ENCODE results near the gene DPYSL5. TPM values are rescaled to one million over a fixed set of nuclear protein-coding genes. Genes with fewer than 3 reads are reported as not detected.
A peak's percentile ranks its signal among the peaks of the same experiment; 100 is the strongest.

DPYSL5 gene
- total and polyA plus RNA-seq, 2 donors (not counting 1 experiment from before 2014, with no cell fraction given) = not detected

DNA sequence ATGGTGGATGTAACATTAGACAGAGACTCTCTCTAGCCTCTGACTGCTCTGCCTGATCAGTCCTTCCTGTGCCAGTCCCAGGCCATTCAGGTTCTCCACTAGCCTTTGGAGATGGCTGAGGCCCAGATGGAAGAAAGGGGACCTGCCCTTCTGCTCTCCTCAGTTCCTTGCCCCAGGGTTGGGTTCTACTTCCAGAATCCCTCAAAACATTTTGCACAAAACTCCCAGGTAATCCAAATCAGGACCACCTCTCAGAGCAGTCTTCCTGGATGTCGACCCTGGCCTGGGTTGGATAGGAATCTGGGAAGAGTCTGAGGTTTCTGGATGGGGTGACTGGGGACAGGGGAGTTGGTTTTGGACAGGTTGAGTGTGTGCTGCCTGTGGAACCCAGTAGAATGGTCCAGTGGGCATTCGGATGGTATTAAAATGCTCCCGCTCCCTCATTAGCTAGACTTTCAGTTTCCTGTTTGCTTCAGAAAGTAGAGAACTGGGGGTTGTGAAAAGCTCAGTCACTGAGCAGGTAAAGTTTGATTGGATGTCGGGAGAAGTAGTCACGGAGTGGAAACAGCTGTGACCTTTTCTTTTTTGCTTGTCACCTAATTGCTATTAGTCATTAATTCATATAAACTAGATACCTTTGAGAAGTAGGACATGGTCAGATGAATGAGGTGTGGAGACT, 37.9 kb downstream of the DPYSL5 start:
- ChIA-PET CTCF (no interaction called here), POLR2A (no interaction called here)
- Histone ChIP-seq H3K36me3 (replicated peaks in 1 of 2; ENCODE audit: control extremely low read depth in 1 of 2, control insufficient read depth in 1 of 2, extremely low read depth in 1 of 2, insufficient read depth in 2 of 2, low read length in 1 of 2) (no peaks in the 10 kb centered on the region), H3K4me1 (ENCODE audit: control insufficient read depth in 2 of 2, insufficient read depth in 2 of 2, low read length in 2 of 2) (peaks cover 11 to 14% of the 10 kb centered on the region in 2 donors), H3K4me3 (ENCODE audit: control extremely low read depth in 1 of 5, extremely low read depth in 1 of 5, insufficient read depth in 1 of 5, low read depth in 2 of 5, low read length in 4 of 5) (no peak overlapping the region), H2AFZ (ENCODE audit: insufficient read depth, low read depth, low read length, poor library complexity, severe bottlenecking) (no peak overlapping the region), H4K20me1 (ENCODE audit: control insufficient read depth, insufficient read depth, low read length, poor library complexity, severe bottlenecking) (no peaks in the 10 kb centered on the region), H3K4me2 (replicated peaks; ENCODE audit: low read depth, low read length, poor library complexity, severe bottlenecking) (no peak overlapping the region), H3K79me2 (ENCODE audit: control insufficient read depth, insufficient read depth, low read length) (no peaks in the 10 kb centered on the region), H3K27me3 (replicated peaks in 1 of 4; ENCODE audit: control extremely low read depth in 1 of 4, control insufficient read depth in 3 of 4, insufficient read depth in 4 of 4, low read length in 3 of 4) (no peaks in the 10 kb centered on the region), H3K9ac (ENCODE audit: low read length) (no peak overlapping the region), H3K27ac (ENCODE audit: low read length in 2 of 2) (no peak overlapping the region), H3K9me3 (ENCODE audit: control extremely low read depth in 1 of 3, control insufficient read depth in 2 of 3, insufficient read depth in 1 of 3, low read length in 2 of 3) (no peaks in the 10 kb centered on the region)
- H3K4me1 Mint-ChIP-seq = peaks cover 11% of the 10 kb centered on the region
- peaks cover 14% of the 10 kb centered on the region for H3K27me3 Mint-ChIP-seq
- H3K9me3 Mint-ChIP-seq (ENCODE audit: insufficient read depth) = no peaks in the 10 kb centered on the region
- intact Hi-C loops (cut with micrococcal nuclease) = no loop called here
- ATAC-seq (ENCODE audit: low read depth) = no peak
- TF ChIP-seq, protein P1, sequence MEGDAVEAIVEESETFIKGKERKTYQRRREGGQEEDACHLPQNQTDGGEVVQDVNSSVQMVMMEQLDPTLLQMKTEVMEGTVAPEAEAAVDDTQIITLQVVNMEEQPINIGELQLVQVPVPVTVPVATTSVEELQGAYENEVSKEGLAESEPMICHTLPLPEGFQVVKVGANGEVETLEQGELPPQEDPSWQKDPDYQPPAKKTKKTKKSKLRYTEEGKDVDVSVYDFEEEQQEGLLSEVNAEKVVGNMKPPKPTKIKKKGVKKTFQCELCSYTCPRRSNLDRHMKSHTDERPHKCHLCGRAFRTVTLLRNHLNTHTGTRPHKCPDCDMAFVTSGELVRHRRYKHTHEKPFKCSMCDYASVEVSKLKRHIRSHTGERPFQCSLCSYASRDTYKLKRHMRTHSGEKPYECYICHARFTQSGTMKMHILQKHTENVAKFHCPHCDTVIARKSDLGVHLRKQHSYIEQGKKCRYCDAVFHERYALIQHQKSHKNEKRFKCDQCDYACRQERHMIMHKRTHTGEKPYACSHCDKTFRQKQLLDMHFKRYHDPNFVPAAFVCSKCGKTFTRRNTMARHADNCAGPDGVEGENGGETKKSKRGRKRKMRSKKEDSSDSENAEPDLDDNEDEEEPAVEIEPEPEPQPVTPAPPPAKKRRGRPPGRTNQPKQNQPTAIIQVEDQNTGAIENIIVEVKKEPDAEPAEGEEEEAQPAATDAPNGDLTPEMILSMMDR (IDR thresholded peaks at IDR 0.05) = no peak
- TF ChIP-seq EZH2 (IDR thresholded peaks at IDR 0.05; ENCODE audit: borderline replicate concordance, insufficient read depth, low read depth, low read length, poor library complexity, severe bottlenecking) = no peak
- WGBS (ENCODE audit: insufficient coverage) = 100% methylated on average over 3 of the region's 5 CpGs
- no peak for DNase-seq
- H3K27ac Mint-ChIP-seq = no peak overlapping the region
- H3K4me3 Mint-ChIP-seq = no peak overlapping the region

- Histone ChIP-seq H3K4me1 (ENCODE audit: control insufficient read depth in 2 of 2, insufficient read depth in 2 of 2, low read length in 2 of 2) (peaks cover 11 to 14% of the 10 kb centered on the region in 2 donors), H3K4me3 (ENCODE audit: control extremely low read depth in 1 of 5, extremely low read depth in 1 of 5, insufficient read depth in 1 of 5, low read depth in 2 of 5, low read length in 4 of 5) (no peak overlapping the region), H4K20me1 (ENCODE audit: control insufficient read depth, insufficient read depth, low read length, poor library complexity, severe bottlenecking) (no peaks in the 10 kb centered on the region), H3K27me3 (replicated peaks in 1 of 4; ENCODE audit: control extremely low read depth in 1 of 4, control insufficient read depth in 3 of 4, insufficient read depth in 4 of 4, low read length in 3 of 4) (no peaks in the 10 kb centered on the region), H3K9me3 (ENCODE audit: control extremely low read depth in 1 of 3, control insufficient read depth in 2 of 3, insufficient read depth in 1 of 3, low read length in 2 of 3) (no peaks in the 10 kb centered on the region), H3K36me3 (replicated peaks in 1 of 2; ENCODE audit: control extremely low read depth in 1 of 2, control insufficient read depth in 1 of 2, extremely low read depth in 1 of 2, insufficient read depth in 2 of 2, low read length in 1 of 2) (no peaks in the 10 kb centered on the region), H3K4me2 (replicated peaks; ENCODE audit: low read depth, low read length, poor library complexity, severe bottlenecking) (peak overlapping the region; percentile 42), H2AFZ (ENCODE audit: insufficient read depth, low read depth, low read length, poor library complexity, severe bottlenecking) (peak overlapping the region; percentile 22), H3K79me2 (ENCODE audit: control insufficient read depth, insufficient read depth, low read length) (no peaks in the 10 kb centered on the region), H3K27ac (ENCODE audit: low read length in 2 of 2) (no peak overlapping the region), H3K9ac (ENCODE audit: low read length) (no peak overlapping the region)
- peaks cover 8% of the 10 kb centered on the region for H3K27me3 Mint-ChIP-seq
- ChIA-PET POLR2A (no interaction called here), CTCF (no interaction called here)
- TF ChIP-seq EZH2 (IDR thresholded peaks at IDR 0.05; ENCODE audit: borderline replicate concordance, insufficient read depth, low read depth, low read length, poor library complexity, severe bottlenecking) = no peak
- TF ChIP-seq, protein P1 (IDR thresholded peaks at IDR 0.05) = no peak
- 85% methylated on average over 1 of the region's 2 CpGs for WGBS (ENCODE audit: insufficient coverage)
- ATAC-seq (ENCODE audit: low read depth) = no peak
- intact Hi-C loops (cut with micrococcal nuclease) = no loop called here
- peaks cover 11% of the 10 kb centered on the region for H3K4me1 Mint-ChIP-seq
- H3K4me3 Mint-ChIP-seq = no peak overlapping the region
- H3K27ac Mint-ChIP-seq = peak overlapping the region; percentile 12
- H3K9me3 Mint-ChIP-seq (ENCODE audit: insufficient read depth) = no peaks in the 10 kb centered on the region
- DNase-seq = no peak
These were observed 38.8 kb downstream of the DPYSL5 start for GRCh38 chr2:26886736-26887135.

Data from B cell (primary cell).